Gastrocnemius medialis (tissue), 4 donors: ENCODE data around the gene CHN2.

Source experiments
- POLR2A ChIP-seq, 2 donors: fragments of 450-650 bp; IDR thresholded peaks; one replicate each; pipeline ENCODE4 v1.6.1; 2017; ENCODE audit warnings: antibody characterized with exemption in 2 of 2, mild to moderate bottlenecking in 2 of 2, moderate library complexity in 2 of 2
- TF ChIP-seq, protein P1 (sequence below), 5 experiments: fragments of 450-650 bp in 3 of 5; fragments of 200-600 bp in 2 of 5; sonication (generic) in 2 of 5; IDR thresholded peaks in 4 of 5; conservative IDR thresholded peaks in 1 of 5; 1 replicate in 4 of 5; 2 replicates in 1 of 5; pipeline ENCODE4 v1.5.1; 2016 to 2019; ENCODE audit warnings: antibody characterized with exemption in 5 of 5, mild to moderate bottlenecking in 3 of 5, moderate library complexity in 3 of 5

DNA sequence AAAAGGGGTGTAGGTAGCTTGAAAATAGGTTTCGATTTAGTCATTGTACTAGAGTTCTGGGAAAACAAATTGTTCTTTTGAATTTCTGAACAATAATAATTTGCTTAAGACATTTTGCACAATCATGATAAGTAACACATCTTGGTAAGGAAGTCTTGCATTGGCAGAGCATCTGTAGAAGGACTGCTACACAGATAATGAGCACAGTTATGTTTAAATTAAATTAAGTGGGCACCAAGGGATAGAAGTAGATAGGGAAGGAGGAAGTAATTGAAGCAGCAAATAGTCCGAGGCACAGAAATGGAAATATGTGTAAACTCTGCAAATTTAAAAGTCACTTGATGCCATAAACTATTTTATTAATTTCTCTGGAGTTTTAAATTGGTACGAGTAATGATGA is 122.4 kb downstream of the CHN2 start:
- no peak for TF ChIP-seq POLR2A (IDR thresholded peaks at IDR 0.05)
- TF ChIP-seq, protein P1, sequence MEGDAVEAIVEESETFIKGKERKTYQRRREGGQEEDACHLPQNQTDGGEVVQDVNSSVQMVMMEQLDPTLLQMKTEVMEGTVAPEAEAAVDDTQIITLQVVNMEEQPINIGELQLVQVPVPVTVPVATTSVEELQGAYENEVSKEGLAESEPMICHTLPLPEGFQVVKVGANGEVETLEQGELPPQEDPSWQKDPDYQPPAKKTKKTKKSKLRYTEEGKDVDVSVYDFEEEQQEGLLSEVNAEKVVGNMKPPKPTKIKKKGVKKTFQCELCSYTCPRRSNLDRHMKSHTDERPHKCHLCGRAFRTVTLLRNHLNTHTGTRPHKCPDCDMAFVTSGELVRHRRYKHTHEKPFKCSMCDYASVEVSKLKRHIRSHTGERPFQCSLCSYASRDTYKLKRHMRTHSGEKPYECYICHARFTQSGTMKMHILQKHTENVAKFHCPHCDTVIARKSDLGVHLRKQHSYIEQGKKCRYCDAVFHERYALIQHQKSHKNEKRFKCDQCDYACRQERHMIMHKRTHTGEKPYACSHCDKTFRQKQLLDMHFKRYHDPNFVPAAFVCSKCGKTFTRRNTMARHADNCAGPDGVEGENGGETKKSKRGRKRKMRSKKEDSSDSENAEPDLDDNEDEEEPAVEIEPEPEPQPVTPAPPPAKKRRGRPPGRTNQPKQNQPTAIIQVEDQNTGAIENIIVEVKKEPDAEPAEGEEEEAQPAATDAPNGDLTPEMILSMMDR (IDR thresholded peaks at IDR 0.05 in 4 of 5, conservative IDR thresholded peaks at IDR 0.05 in 1 of 5), result no peak
